UCSD-AML1 (cell line): ENCODE results near the gene ARMC6.
"Not testable (repeated sequence)": the region's sequence is repeated elsewhere in the genome, so short reads cannot be mapped to it uniquely, and the experiment has no call there.

ENCODE experiments used
- DNase-seq: peaks from one replicate; lab custom pipeline; 2025; ENCODE audit not compliant: unreplicated experiment; lab: John Stamatoyannopoulos, UW

The ARMC6 gene

DNA sequence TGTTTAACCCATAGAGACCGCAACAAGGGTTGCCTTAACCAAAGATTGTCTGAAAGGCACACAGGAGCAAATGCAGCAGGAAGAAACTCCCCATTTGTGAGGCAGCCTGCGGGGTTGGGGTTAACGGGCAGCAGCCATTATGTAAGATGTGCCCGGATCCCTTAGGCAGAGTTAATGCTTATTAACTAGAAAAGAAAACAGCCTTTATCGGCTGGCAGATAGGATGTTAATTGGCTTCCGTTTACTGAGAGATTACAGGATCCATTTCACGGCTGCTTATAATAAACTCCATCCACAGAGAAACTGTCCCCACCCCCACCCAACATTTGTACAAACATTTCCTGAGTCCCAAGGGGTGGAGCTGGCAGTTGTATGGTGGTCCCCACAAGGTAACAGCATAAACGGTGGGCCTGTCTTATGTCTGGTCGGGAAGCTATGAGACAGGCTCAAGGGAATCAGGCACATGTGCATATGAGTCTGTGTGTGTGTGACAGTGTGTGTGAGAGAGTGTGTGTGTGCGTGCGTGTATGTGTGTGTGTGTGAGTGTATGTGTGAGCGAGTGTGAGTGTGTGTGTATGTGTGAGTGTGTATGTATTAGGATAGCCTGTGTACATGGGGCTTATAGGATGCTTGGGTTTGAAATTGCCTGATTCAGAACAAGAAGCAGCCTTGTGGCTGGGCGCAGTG is 40.9 kb downstream of the ARMC6 start:
- DNase-seq = no peak

DNA sequence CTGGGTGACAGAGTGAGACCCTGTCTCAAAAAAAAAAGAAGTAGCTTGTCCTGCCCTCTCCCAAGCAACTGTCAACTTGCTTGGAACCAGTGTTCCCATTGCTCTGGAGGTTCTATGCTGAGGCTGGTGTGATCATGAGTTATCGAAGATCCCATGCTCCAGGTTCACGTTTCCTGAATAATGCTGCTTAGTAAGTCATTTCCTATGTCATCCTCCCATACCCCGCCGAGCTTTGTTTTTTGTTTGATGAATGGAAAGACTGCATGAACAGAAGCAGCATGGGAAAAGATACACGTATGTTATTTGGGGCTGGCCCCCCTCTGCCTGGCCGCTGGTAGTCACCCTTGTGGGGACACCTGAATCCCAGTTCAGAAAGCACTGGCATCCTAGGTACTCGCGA is 41.7 kb downstream of the ARMC6 start:
- no peak for DNase-seq

DNA sequence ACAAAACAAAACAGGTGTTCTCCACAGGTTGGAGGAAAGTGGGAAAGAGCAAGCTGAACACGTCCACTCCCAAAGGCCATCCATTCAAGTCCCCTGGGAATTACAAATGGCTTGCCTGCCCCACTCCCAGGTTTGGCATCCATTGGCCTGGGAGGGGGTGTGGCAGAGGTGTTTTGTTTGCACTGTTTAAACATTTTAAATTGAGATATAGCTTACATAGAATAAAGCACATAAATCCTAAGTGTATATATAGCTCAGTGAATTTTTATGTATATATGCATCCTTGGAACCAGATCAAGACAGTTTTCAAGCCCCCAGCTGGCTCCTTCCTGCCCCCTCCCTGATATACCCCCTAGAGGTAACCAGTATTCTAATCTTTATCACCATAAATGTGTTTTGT is 43.1 kb downstream of the ARMC6 start:
- no peak for DNase-seq

DNA sequence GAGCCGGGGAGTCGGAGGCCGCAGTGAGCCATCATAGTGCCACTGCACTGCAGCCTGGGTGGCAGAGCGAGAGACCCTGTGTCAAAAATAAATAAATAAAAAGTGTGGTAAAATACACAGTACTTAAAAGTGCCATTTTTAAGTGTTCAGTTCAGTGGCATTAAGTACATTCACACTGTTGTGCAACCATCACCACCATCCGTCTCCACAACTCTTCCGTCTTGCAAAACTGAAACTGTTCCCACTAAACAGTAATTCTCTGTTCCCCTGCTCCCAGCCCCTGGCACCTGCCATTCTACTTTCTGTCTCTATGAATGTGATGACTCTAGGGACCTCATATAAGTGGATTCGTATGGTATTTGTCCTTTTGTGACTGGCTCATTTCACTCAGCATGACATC is 43.7 kb downstream of the ARMC6 start:
- DNase-seq = no peak

DNA sequence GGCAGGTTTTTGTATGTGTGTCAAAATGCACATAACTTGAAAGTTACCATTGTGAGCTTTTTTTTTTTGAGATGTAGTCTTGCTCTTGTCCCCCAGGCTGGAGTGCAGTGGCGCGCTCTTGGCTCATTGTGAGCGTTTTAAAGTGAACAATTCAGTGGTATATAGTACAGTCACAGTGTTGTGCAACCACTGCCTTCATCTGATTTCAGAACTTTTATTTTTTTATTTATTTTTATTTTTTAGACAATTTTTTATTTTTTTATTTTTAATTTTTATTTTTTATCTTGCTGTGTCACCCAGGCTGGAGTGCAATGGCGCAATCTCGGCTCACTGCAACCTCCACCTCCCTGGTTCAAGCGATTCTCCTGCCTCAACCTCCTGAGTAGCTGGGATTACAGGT is 45.4 kb downstream of the ARMC6 start:
- no peak for DNase-seq

DNA sequence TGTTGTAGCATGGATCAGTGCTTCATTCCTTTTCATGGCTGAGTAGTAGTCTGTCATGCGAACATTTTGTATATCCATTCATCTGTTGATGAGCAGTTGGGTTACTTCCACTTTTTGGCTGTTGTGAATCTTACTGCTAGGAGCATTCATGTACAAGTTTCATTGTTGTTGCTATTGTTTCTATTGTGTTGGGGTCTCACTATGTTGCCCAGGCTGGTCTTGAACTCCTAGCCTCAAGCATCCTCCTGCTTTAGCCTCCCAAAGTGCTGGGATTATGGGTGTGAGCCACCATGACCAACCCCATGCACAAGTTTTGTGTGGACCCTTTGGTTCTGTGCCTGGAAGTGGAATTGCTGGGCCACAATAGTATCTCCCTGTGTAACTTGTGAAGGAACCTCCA is 46.2 kb downstream of the ARMC6 start:
- DNase-seq = no peak

DNA sequence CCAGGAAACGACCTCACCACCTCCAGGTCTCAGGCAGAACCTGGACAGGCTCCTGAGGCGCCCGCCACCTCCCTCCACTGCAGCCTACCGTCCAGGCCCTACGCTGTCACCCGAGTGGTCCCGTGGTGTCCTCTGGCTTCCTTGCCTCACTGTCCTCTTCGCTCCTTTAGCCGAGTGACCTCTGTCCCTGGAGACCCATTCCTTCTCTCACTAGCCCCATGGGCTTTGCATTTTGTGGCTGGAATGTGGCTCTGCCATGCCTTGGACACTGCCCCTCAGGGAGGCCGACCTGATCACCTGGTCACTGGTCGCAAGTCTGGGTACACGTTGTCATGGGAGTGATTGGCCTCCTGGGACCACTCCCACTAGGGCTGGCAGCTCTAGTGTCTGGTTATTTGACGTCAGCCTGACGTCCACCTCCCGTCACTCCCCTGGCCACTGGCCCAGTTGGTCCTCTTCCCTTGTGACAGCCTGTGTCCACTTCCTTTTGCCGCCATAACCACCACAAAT is 48.3 kb downstream of the ARMC6 start:
- no peak for DNase-seq

DNA sequence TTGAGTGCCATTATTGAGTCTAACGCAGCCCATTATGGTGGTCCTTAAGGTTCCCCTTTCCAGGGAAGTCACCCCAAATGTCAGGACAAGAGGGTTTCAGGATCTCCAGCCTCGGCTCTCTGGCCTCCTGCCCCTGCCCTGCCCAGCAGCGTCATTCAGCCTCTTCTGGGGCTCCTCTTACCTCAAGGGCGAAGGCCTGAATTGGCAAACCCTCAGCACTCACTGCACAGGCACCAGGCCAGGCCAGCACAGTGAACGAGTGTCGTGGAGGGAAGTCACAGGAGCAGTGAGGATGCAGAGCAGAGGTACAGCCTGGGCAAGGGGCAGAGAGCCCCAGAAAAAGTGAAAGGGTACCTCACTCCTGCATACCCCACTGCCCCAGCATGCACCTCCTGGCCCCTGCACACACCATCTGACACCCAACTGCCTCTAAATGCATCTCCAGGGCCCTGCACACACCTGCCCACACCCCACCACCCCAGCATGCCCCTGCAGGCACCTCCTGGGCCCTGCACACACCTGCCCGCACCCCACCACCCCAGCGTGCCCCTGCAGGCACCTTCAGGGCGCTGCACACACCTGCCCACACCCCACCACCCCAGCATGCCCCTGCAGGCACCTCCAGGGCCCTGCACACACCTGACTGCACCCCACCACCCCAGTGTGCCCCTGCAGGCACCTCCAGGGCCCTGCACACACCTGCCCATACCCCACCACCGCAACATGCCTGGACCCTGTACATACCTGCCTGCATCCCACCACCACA is 50.2 kb downstream of the ARMC6 start:
- no peak for DNase-seq

DNA sequence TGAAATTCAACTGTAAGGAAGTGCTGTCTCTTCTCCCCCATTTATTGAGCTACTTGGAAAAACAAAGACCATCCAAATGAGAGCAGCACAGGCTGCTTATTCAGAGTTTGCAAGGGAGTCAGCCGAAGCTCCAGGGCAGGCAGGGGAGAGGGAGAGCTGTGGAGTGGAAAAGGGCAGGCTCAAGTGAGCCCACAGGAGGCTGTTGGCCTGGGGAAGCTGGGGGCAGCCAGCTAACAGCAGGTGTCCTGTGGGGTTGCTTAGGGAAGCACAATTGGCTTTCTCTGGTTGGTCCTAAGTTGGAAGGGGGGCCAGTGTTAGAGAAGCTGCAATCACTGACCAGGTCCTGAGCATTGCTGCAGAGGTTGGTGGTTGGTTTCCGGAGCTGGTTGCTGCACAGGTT is 54.3 kb downstream of the ARMC6 start:
- no peak for DNase-seq

DNA sequence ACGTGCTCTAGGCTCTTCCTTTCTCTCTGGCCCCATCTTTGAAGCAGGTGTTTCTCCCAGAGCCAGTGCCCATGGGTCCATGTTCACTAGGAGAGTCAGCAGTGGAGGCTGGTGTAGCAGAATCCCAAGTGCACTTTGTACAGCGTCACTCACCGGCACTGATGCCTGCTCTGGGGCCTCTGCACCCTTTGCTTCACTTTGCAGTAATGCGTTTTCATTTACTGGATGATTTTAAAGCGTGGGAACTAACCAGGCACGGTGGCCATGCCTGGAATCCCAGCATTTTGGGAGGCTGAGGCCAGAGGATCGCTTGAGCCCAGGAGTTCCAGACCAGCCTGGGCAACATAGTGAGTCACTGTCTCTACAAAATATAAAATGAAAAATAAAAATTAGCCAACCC is 61.1 kb downstream of the ARMC6 start:
- DNase-seq = no peak

DNA sequence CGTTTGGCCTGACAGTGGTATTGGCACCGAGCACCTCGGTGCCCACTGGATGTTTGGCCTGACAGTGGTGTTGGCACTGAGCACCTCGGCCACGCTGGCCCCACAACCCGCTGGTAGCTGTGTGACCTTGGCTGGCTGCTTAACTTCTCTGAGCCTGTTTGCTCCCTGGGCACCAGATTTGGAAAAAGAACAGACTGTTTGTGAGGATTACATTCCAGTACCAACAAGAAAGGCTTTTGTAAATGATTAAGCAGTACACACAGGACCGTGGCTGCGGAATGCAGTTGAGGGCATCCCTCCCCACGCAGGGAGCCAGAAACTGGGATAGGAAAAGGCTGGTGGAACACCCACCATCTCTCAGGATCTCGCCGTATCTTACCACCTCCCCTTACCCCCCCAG is 62.3 kb downstream of the ARMC6 start:
- DNase-seq = no peak

DNA sequence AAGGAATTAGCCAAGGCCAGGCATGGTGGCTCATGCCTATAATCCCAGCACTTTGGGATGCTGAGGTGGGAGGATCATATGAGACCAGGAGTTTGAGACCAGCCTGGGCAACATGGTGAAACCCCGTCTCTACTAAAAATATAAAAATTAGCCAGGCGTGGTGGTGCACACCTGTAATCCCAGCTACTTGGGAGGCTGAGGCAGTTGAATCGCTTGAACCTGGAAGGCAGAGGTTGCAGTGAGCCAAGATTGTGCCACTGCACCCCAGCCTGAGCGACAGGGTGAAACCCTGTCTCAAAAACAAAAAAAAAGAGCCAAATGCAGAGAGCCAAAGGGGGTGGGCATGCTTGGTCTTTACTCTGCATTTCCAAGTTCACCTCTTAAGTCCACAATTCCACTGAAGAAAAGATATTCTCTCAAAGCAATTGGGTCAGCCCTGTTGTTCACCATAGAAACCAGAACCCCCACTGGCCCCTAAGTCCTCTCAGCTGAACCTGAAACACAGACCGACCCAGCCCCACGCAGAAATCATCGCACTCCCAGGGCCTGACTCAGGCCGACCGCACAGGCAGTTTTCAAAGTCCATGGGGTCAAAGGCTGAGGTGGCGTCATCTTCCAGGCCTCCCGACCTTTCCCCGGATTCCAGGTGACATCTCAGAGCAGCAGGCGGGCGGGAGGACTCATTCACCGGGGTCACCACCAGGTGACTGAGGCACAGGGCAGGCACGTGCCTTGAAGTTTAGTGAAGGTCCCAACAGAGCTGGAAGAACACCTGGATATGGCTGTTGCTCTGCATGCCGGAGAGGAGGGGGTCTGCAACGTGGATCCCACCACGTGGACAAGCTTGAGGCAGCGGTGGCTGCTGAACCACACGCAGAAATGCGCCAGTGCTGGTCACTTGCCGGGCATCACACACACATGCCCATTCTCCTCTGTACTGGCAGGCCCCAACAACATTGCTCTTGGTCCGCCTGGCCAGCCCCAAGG is 63.5 kb downstream of the ARMC6 start:
- no peak for DNase-seq

DNA sequence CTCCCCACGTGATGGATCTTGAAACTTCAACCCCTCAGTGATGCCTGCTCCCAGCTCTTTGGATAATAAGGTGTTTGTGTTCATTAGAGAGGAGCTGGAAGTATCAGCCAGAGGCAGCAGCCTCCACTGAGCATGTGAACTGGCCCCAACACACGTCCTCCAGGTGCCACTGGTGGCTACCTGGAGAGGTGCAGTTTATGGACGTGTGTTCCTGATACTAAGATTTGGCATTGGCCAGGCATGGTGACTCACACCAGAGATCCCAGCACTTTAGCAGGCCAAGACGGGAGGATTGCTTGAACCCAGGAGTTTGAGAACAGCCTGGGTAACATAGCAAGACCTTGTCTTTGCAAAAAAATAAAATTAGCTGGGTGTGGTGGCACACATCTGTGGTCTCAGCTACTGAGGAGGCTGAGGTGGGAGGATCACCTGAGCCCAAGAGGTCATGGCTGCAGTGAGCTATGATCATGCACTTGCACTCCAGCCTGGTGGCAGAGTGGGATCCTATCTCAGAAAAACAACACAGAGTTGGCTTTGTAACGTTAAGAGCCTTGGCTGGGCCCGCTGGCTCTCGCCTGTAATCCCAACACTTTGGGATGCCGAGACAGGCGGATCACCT is 64.8 kb downstream of the ARMC6 start:
- DNase-seq = no peak

DNA sequence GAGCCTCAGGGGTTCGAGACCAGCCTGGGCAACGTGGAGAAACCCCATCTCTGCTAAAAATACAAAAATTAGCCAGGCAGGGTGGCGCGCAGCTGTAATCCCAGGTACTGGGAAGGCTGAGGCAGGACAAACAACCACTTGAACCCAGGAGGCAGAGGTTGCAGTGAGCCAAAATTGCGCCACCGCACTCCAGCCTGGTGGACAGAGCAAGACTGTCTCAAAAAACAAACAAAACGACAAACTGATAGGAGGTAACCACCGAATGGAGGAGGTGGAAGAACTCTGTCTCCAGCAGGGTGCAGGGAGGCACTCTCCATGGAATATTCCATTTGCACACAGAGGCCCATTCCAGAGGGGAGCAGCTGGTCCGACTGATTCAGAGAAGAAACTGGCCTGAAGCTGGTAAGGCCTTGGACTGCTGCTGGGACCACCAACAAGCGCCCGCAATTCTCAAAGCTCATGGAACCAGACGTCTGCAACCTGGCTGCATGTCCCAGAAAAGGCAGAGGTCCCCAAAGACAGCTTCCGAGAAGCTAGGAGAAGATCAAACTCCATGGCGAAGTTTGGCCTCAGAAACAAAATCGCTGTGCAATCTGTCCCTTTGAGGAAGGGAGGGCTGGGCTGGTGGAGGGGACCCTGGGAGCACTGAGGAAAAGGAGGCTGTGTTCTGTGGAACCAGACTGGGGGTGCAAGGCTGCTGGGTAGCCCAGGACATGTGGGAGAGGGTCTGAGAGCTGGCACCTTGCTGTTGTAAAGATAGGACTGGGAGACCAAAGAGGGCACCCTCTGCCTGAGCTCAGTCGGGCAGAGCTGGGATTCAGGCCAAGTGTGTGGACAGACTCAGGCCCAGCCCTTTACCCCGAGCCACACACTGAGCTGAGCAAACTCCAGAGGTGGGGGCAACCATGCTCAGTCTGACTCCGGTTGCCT is 65.6 kb downstream of the ARMC6 start:
- DNase-seq = no peak

DNA sequence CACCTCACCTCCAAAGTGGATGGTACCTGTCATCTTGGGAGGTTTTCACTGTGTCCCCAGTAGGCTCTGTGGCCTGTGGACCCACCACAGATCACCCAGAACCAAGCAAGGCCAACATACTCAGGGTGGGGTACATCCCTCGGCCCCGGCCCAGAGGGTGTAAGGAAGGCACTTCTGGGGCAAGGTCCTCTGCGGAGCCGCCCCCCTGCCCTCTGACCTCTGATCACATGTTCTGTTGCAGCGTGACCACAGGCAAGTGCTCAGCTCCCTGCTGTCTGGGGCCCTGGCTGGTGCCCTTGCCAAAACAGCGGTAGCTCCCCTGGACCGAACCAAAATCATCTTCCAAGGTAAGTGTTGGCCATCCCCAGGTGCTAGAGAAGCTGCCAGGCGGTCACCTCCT is 68.1 kb downstream of the ARMC6 start:
- no peak for DNase-seq

DNA sequence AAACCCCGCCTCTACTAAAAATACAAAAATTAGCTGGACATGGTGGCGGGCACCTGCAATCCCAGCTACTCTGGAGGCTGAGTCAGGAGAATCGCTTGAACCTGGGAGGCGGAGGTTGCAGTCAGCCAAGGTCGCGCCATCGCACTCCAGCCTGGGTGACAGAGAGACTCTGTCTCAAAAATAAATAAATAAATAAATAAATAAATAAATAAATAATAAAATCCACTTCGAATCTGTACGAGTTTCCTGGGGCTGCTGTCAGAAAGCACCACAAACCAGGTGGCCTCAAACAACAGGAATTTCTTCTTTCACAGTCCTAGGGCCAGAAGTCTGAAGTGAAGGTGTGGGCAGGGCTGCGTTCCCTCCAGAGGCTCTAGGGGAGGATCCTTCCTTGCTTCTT is 69.2 kb downstream of the ARMC6 start:
- DNase-seq = not testable (repeated sequence)

DNA sequence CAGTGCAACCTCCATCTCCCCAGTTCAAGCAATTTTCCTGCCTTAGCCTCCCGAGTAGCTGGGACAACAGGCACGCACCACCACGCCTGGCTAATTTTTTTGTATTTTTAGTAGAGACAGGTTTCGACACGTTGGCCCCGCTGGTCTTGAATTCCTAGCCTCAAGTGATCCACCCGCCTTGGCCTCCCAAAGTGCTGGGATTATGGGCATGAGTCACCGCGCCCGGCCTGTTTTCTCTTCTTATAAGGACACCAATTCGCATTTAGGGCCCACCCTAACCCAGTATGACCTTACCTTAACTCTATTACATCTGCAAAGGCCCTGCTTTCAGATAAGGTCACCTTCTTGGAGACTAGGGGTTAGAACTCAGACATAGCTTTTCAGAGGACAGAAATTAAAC is 69.8 kb downstream of the ARMC6 start:
- DNase-seq = no peak

DNA sequence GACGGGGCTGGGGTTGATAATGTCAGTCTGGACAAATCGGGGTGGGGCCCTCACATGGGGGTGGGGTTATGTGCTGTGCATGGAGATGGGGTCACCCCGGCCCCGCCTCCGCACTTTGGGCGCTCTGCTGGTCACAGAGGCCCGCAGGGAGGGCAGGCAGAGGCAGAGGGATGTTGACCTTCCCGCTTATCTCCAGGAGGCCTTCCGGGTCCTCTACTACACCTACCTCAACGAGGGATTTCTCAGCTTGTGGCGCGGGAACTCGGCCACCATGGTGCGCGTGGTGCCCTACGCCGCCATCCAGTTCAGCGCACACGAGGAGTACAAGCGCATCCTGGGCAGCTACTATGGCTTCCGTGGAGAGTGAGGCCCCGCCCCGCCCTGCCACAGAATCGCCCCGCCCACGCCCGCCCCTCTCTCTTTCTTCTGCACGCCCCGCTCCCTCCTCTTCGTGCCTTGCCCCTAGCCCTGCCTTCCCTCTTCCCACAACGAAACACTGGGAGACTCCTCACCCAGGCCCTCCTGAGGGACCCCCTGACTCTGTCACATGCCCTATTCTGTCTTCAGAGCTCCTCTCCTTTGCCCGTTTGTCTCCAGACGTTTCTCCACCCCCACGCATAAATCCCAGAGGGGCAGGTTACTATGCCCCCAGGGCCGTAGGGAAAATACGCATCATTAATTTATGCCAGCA is 72.1 kb downstream of the ARMC6 start:
- DNase-seq = no peak

DNA sequence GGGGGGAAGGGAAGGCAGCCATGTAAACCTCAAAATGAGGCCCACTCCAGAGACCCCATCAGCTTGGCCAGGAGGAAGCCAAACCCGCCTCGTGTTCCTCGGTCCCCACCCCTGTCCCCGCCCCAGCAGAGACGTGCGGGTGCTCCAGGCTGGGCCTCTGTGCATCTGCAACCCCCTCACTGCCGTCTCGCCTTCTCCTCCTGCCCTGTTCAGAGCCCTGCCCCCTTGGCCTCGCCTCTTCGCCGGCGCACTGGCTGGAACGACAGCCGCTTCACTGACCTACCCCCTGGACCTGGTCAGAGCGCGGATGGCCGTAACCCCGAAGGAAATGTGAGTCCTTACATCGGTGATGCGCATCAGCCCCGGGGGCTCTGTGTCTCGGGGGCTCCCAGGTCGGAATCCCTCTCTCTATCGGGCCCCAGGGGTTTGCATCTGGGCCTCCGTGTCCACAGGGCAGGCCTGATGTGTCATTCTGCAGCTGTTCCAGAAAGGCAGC is 72.7 kb downstream of the ARMC6 start:
- no peak for DNase-seq
